ENCODE measurements around the gene MYL6B. TPM values are rescaled to one million over a fixed set of nuclear protein-coding genes. Genes with fewer than 3 reads are reported as not detected.

MYL6B gene
- total RNA-seq, 1 experiment from 2014 or later, result 115 TPM

- no peak for DNase-seq (ENCODE audit: low spot score)
- in situ Hi-C loops (cut with HindIII; ENCODE audit: low sequenced_read_pairs), result no loop called here
These were observed 9.4 kb downstream of the MYL6B start for GRCh38 chr12:56161690-56162351.

DNA sequence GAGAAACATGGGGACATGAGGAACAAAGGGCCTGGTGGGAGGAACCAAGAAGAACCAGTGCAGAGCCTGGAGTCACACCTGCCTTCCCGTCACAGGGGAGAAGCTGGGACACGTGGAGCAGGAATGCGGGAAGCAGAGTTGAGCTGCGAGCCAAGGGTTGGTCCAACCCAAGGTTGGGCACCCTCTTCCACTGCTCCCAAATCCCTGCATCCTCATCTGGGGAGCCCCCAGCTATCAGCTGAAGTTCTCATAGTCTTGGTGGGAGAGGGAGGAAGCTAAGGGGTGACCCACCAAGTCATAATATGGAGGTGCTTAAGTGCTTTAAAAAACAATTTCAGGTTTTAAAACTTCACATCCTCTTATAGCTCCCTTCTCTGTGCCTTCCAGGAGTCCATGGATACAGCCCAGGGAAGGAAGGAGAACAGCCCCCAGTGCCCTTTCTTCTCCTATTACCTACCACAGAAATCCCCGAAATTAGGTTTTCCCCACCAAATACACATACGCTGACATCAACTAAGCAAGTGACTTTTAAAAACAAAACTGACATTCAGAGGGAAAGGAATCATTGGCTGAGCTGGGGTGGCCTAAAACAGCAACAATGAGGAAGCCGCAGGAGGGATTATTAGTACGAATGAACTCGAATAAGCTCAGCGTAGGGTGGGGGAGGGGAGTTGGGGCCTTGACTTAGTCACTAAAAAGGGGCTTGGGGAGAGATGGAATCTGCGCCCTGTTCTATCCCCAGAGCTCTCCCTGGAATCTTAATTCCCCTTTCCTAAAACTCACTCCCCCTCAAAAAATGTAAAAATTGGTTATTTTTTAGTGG lies 10.3 kb downstream of the MYL6B start:
- no peak for DNase-seq (ENCODE audit: low spot score)
- in situ Hi-C loops (cut with HindIII; ENCODE audit: low sequenced_read_pairs), result no loop called here

- in situ Hi-C loops (cut with HindIII; ENCODE audit: low sequenced_read_pairs), result no loop called here
- no peak for DNase-seq (ENCODE audit: low spot score)
These were observed 11.4 kb downstream of the MYL6B start for GRCh38 chr12:56163533-56164344.

GRCh38 chr12:56164345-56164729 lies 11.9 kb downstream of the MYL6B start:
- no peak for DNase-seq (ENCODE audit: low spot score)
- in situ Hi-C loops (cut with HindIII; ENCODE audit: low sequenced_read_pairs), result no loop called here

- no peak for DNase-seq (ENCODE audit: low spot score)
- in situ Hi-C loops (cut with HindIII; ENCODE audit: low sequenced_read_pairs), result no loop called here
These were observed 13.0 kb downstream of the MYL6B start for GRCh38 chr12:56165369-56165768.

GRCh38 chr12:56169229-56169759 lies 16.9 kb downstream of the MYL6B start:
- in situ Hi-C loops (cut with HindIII; ENCODE audit: low sequenced_read_pairs), result no loop called here

GRCh38 chr12:56172839-56173238 lies 20.5 kb downstream of the MYL6B start:
- in situ Hi-C loops (cut with HindIII; ENCODE audit: low sequenced_read_pairs), result no loop called here

More at GRCh38 chr12:56169229-56169759, 16.9 kb downstream of the MYL6B start:
- DNase-seq (ENCODE audit: low spot score), result no peak

DNA sequence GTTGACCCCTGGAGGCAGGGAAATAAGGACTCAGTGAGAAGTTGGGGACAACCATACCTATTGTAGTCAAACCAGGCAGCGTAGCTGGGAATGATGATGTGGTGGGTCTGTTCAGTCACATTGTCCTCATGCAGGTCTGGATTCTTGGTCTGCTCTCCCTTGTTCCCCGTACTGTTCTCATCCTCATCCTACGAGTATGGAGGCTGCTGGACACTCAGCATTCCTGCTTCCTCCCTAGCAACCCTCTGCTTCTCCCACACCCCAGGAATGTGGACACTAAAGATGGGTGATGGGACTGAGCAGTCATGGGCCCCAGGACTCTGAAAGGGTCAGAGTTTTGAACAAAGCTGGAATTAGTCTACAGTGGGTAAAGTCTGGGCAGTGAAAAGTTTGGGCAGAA lies 26.0 kb downstream of the MYL6B start:
- no peak for DNase-seq (ENCODE audit: low spot score)
- in situ Hi-C loops (cut with HindIII; ENCODE audit: low sequenced_read_pairs), result no loop called here

More at GRCh38 chr12:56172839-56173238, 20.5 kb downstream of the MYL6B start:
- no peak for DNase-seq (ENCODE audit: low spot score)

- in situ Hi-C loops (cut with HindIII; ENCODE audit: low sequenced_read_pairs), result no loop called here
- DNase-seq (ENCODE audit: low spot score), result no peak
These were observed 34.6 kb downstream of the MYL6B start for GRCh38 chr12:56186957-56187356.

GRCh38 chr12:56188131-56188777 lies 35.9 kb downstream of the MYL6B start:
- in situ Hi-C loops (cut with HindIII; ENCODE audit: low sequenced_read_pairs), result no loop called here
- no peak for DNase-seq (ENCODE audit: low spot score)

DNA sequence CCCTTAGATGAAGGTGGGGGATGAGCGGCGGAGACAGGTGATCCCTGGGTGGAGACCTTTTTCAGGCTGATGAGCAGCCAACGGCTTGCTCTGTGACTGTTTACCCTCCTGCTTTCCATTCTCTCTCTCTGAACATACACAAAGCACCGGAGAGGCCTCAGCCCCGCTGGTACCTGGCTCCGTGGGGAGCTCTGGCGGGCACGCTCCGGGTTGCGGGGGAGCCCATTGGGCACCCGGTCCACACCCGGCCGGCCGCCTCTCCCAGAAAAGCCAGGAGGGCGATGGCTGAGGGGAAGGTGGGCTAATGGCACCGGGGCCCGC lies 36.4 kb downstream of the MYL6B start:
- peak; percentile 29 for DNase-seq (ENCODE audit: low spot score)
- in situ Hi-C loops (cut with HindIII; ENCODE audit: low sequenced_read_pairs), result no loop called here

DNA sequence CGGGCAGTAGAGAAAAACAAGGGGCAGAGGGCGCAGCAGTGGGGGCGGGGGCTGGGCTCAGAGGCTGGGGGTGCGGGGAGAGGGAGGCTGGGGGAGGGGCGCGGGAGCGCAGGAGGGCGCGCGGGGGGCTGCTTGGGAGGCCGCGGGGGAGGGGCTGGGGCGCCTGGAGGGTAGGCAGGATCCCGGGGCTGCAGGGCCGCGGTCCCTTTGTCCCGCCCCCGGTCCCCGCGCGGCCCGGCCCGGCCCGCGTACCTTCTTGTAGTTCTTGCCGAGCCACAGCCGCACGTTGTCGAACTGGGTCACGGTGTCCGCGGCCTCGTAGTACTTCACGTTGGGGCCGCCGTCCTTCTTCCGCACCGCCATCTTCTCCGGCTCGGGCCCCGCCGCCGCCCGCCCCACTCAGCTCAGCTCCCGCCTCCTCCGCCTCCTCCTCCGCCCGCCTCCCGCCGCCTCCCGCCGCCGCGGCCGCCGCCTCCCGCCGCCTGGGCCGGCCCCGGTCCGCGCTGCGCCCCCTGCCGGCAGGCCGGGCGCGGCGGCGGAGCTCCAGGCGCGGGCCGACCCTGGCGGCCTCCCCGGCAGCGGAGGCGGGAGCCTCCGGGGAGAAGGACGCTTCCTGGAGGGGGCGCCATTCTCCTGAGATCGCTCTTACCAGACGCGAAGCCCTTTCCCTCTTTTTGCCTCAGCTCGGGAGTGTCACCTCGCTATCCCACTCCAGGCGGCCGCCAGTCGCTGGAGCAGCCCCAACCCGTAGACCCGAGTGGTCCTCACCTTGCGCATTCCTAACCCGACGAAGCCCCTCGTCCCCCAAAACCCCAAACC lies 36.9 kb downstream of the MYL6B start, which contains the start of gene SMARCC2:
TSS of gene SMARCC2 (minus strand) at position 385 of the 819 bp plus-strand sequence. CDS start at position 363, 22 bp downstream.
- DNase-seq (ENCODE audit: low spot score), result peak; percentile 83
- in situ Hi-C loops (cut with HindIII; ENCODE audit: low sequenced_read_pairs), result no loop called here

GRCh38 chr12:56189918-56190694 lies 37.7 kb downstream of the MYL6B start:
- in situ Hi-C loops (cut with HindIII; ENCODE audit: low sequenced_read_pairs), result loop anchor here (5.0 kb wide), 1 partner anchor 73 kb away; the partner anchor contains the start of genes RPL41 and ZC3H10
- DNase-seq (ENCODE audit: low spot score), result peak; percentile 85

DNA sequence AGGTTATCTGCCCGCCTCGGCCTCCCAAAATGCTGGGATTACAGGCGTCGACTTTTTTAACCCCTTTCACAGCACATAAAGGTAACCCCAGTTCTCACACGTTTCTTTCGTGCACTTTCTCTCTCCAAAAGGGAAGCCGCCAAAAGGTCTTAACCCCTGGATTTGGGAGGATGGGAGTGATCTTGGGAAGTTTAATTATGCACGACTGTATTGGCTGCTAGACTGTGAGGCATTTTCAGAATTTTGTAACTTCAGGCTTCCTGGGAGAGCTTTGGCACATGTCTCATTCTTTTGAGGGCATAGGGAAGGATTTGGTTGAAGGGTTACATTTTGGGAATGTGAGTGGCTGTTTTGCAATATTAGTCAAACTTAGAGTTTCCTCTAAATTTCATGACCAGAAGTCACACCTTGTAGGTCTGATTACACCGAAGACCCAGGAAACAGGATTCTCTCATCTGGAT lies 38.3 kb downstream of the MYL6B start:
- peak; percentile 21 for DNase-seq (ENCODE audit: low spot score)
- in situ Hi-C loops (cut with HindIII; ENCODE audit: low sequenced_read_pairs), result loop anchor here (5.0 kb wide), 1 partner anchor 73 kb away; the partner anchor contains the start of genes RPL41 and ZC3H10

GRCh38 chr12:56192582-56192981 lies 40.2 kb downstream of the MYL6B start:
- in situ Hi-C loops (cut with HindIII; ENCODE audit: low sequenced_read_pairs), result loop anchor here (5.0 kb wide), 1 partner anchor 75 kb away; the partner anchor contains the start of genes RPL41 and ZC3H10
- DNase-seq (ENCODE audit: low spot score), result no peak

- in situ Hi-C loops (cut with HindIII; ENCODE audit: low sequenced_read_pairs), result loop anchor here (5.0 kb wide), 1 partner anchor 76 kb away; the partner anchor contains the start of genes RPL41 and ZC3H10
- peak; percentile 89 for DNase-seq (ENCODE audit: low spot score)
These were observed 40.7 kb downstream of the MYL6B start for GRCh38 chr12:56193025-56193578.
